ENCODE data around the gene SORCS3.
A peak's percentile ranks its signal among the peaks of the same experiment; 100 is the strongest.

SORCS3 gene

GRCh38 chr10:105112862-105113261 lies 471.8 kb downstream of the SORCS3 start:
- no peak for DNase-seq (ENCODE audit: low spot score)

GRCh38 chr10:105113666-105114065 lies 472.6 kb downstream of the SORCS3 start:
- no peak for DNase-seq (ENCODE audit: low spot score)

- DNase-seq (ENCODE audit: low spot score): no peak
Observed at GRCh38 chr10:105121743-105122142, 480.7 kb downstream of the SORCS3 start.

- DNase-seq (ENCODE audit: low spot score): no peak
Observed at GRCh38 chr10:105128111-105128510, 487.0 kb downstream of the SORCS3 start.

GRCh38 chr10:105138358-105138757 lies 497.3 kb downstream of the SORCS3 start:
- no peak for DNase-seq (ENCODE audit: low spot score)

- DNase-seq (ENCODE audit: low spot score): no peak
Observed at GRCh38 chr10:105139363-105139896, 498.3 kb downstream of the SORCS3 start.

GRCh38 chr10:105140600-105140999 lies 499.5 kb downstream of the SORCS3 start:
- no peak for DNase-seq (ENCODE audit: low spot score)

GRCh38 chr10:105145711-105146110 lies 504.6 kb downstream of the SORCS3 start:
- DNase-seq (ENCODE audit: low spot score): no peak

GRCh38 chr10:105146436-105146835 lies 505.3 kb downstream of the SORCS3 start:
- DNase-seq (ENCODE audit: low spot score): no peak

- DNase-seq (ENCODE audit: low spot score): no peak
Observed at GRCh38 chr10:105148456-105148855, 507.4 kb downstream of the SORCS3 start.

- no peak for DNase-seq (ENCODE audit: low spot score)
Observed at GRCh38 chr10:105148921-105149320, 507.8 kb downstream of the SORCS3 start.

- DNase-seq (ENCODE audit: low spot score): peak; percentile 2
Observed at GRCh38 chr10:105149371-105149891, 508.3 kb downstream of the SORCS3 start.

- no peak for DNase-seq (ENCODE audit: low spot score)
Observed at GRCh38 chr10:105150259-105150880, 509.3 kb downstream of the SORCS3 start.

GRCh38 chr10:105154736-105155135 lies 513.6 kb downstream of the SORCS3 start:
- DNase-seq (ENCODE audit: low spot score): no peak

- DNase-seq (ENCODE audit: low spot score): no peak
Observed at GRCh38 chr10:105159268-105159667, 518.2 kb downstream of the SORCS3 start.

- DNase-seq (ENCODE audit: low spot score): no peak
Observed at GRCh38 chr10:105161149-105161548, 520.1 kb downstream of the SORCS3 start.

GRCh38 chr10:105161767-105162166 lies 520.7 kb downstream of the SORCS3 start:
- no peak for DNase-seq (ENCODE audit: low spot score)

GRCh38 chr10:105170521-105170920 lies 529.4 kb downstream of the SORCS3 start:
- DNase-seq (ENCODE audit: low spot score): no peak

GRCh38 chr10:105171945-105172344 lies 530.9 kb downstream of the SORCS3 start:
- no peak for DNase-seq (ENCODE audit: low spot score)

- no peak for DNase-seq (ENCODE audit: low spot score)
Observed at GRCh38 chr10:105181626-105182025, 540.5 kb downstream of the SORCS3 start.

- no peak for DNase-seq (ENCODE audit: low spot score)
Observed at GRCh38 chr10:105183536-105183935, 542.4 kb downstream of the SORCS3 start.

GRCh38 chr10:105185161-105185560 lies 544.1 kb downstream of the SORCS3 start:
- no peak for DNase-seq (ENCODE audit: low spot score)

GRCh38 chr10:105187243-105187642 lies 546.2 kb downstream of the SORCS3 start:
- DNase-seq (ENCODE audit: low spot score): no peak

Data from SW480 (cell line).